ENCODE measurements around the gene CHST6.
"Not testable (repeated sequence)": the region's sequence is repeated elsewhere in the genome, so short reads cannot be mapped to it uniquely, and the experiment has no call there.

CHST6 gene

DNA sequence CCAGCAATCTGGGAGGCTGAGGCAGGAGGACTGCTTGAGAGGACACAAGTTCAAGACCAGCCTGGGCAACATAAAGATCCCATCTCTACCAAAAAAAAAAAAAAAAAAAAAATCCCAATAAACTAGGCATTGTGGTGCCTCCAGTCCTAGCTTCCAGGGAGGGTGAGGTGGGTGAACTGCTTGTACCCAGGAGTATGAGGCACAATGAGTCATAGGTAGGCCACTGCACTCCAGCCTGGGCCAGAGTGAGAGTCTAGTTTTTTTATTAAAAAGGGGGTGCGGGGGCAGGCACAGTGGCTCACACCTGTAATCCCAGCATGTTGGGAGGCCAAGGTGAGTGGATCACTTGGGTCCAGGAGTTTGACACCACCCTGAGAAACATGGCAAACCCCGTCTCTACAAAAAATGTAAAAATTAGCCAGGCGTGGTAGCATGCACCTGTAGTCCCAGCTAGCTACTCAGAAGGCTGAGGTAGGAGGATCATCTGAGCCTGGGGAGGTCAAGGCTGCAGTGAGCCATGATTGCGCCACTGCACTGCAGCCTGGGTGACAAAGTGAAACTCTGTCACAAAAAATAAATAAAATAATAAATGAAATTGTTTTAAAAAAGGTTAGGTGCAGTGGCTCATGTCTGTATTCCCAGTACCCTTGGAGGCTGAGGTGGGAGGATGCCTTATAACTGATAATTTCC, 7.8 kb upstream of the CHST6 start:
- no peak for DNase-seq (ENCODE audit: low read depth)

DNA sequence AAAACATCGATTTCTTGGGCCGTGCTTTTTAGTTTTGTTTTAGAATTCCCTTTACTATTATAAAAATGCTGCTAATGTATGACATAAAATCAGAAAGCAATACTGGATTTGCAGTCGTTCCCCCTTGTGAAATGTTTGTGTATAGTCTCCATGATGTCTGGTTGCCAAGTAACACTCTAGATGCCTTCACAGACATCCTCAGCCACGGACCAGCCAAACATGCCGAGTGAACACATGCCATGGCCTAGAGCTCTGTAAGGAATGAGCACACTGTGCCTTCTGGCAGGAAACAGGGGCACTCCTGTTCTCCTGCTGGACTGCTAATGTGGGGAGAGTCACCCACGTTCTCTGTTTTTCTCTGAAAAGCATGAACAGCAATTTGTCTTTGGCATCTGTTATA, 6.6 kb upstream of the CHST6 start:
- not testable (repeated sequence) for DNase-seq (ENCODE audit: low read depth)

DNA sequence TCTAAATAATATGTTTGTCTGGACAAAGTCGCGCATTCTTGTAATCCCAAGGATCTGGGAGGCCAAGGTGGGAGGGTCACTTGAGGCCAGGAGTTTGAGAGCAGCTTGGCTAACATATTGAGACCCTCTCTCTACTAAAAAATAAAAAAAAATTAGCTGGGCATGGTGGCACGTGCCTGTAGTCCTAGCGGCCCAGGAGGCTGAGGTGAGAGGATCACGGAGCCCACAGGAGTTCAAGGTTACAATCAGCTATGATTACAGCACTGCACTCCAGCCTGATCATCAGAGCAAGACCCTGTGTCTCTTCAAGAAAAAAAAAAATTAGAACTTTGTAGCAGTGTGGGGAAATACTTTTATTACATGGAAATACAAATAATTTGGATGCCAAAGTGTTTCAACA, 6.1 kb upstream of the CHST6 start:
- DNase-seq (ENCODE audit: low read depth) = no peak

DNA sequence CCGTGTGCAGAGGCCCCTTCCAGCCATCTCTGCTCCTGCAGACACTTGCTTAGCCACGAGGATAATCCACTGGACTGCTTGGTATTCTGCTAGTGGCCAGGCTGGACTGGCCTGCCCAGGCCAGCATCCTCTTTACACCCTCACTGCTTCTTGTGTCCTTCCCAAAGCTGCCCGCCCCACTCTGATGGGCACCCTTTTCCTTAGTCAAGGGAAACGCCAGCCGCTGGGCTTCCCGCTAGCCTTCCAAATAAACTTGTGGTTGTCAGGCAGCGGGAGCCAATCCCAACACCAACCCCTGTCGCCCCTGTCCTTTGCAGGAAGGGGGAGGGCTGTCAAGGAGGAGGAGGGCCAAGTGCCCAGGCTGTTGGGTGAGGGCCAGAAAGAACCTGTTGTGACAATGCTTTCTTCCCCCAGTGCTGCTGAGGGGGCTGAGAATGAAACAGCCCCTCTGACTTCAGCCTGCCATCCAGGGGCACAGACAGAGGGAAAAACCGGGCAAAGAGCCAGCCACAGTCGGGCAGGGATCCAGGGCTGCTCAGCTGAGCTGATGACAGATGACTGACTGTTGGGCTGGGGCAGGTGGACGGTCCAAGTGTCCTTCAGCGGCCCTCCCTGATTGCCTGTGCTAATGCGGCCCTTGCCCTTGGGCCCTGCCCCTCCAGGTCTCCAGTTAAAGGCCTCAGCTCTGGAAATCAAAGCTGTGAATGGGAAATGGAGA, 3.5 kb upstream of the CHST6 start:
- not testable (repeated sequence) for DNase-seq (ENCODE audit: low read depth)

- DNase-seq (ENCODE audit: low read depth) = no peak
Measured at GRCh38 chr16:75497558-75497957, 2.3 kb upstream of the CHST6 start.

DNA sequence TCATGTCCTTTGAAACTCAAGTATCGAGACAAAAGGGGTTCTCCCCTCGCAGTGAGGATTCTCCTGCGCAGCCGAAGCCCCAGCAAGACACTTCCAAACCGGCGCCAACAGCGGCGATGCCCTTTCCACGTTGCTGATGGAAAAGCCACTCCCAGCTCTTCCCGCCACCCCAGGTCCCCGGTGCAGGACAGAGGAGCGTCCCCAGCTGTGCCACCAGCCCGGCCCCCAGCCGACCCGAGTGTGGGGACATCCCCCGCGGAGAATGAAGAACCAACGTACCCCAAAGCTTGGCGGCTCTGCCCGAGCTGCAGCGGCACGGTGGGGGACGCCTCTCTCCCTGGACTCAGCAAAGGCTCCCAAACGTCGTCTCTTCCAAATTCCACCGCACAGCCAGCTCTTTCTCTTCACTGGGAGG, 573 bp downstream of the CHST6 start:
- DNase-seq (ENCODE audit: low read depth) = no peak

- no peak for DNase-seq (ENCODE audit: low read depth)
Measured at GRCh38 chr16:75494184-75494583, 1.1 kb downstream of the CHST6 start.

GRCh38 chr16:75491876-75492275, 3.4 kb downstream of the CHST6 start:
- DNase-seq (ENCODE audit: low read depth) = no peak

GRCh38 chr16:75488322-75488721, 6.9 kb downstream of the CHST6 start:
- DNase-seq (ENCODE audit: low read depth) = no peak

DNA sequence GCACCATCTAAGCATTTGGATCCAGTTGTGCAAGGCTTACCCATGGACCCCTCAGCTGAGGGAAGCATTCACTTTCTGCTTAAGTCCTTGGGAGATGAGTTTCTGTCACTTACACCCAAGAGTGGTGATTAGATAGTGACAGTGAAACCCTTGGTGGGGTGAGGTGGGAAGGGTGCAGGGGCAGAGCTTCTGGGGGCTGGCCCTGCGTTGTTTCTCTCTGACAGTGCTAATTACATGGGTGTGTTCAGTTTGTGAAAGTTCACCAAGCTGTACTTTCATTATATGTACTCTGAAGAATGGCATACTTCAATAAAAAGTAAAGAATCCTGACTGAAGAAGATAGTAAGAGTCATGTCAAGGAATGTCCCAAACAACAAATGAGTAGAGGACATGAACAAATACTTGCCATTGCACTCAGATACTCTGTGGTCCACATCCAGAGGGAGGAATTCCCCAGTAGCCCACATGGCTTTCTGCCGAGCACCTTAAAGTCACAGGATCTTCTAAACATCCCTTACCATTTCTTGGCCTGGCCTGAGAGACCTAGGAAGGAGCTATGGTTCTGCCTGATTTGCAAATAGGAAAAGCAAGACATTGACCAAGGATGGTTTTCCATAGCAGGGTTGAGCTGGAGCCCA, 8.4 kb downstream of the CHST6 start:
- DNase-seq (ENCODE audit: low read depth) = no peak

GRCh38 chr16:75486014-75486675, 9.1 kb downstream of the CHST6 start:
- DNase-seq (ENCODE audit: low read depth) = no peak

- no peak for DNase-seq (ENCODE audit: low read depth)
Measured at GRCh38 chr16:75485230-75486013, 9.8 kb downstream of the CHST6 start.

GRCh38 chr16:75483222-75483621, 12.0 kb downstream of the CHST6 start:
- DNase-seq (ENCODE audit: low read depth) = no peak

GRCh38 chr16:75482434-75483205, 12.6 kb downstream of the CHST6 start:
- DNase-seq (ENCODE audit: low read depth) = no peak

- DNase-seq (ENCODE audit: low read depth) = no peak
Measured at GRCh38 chr16:75481475-75481874, 13.8 kb downstream of the CHST6 start.

GRCh38 chr16:75479421-75479990, 15.7 kb downstream of the CHST6 start:
- DNase-seq (ENCODE audit: low read depth) = no peak

GRCh38 chr16:75478480-75479345, 16.5 kb downstream of the CHST6 start:
- DNase-seq (ENCODE audit: low read depth) = no peak

DNA sequence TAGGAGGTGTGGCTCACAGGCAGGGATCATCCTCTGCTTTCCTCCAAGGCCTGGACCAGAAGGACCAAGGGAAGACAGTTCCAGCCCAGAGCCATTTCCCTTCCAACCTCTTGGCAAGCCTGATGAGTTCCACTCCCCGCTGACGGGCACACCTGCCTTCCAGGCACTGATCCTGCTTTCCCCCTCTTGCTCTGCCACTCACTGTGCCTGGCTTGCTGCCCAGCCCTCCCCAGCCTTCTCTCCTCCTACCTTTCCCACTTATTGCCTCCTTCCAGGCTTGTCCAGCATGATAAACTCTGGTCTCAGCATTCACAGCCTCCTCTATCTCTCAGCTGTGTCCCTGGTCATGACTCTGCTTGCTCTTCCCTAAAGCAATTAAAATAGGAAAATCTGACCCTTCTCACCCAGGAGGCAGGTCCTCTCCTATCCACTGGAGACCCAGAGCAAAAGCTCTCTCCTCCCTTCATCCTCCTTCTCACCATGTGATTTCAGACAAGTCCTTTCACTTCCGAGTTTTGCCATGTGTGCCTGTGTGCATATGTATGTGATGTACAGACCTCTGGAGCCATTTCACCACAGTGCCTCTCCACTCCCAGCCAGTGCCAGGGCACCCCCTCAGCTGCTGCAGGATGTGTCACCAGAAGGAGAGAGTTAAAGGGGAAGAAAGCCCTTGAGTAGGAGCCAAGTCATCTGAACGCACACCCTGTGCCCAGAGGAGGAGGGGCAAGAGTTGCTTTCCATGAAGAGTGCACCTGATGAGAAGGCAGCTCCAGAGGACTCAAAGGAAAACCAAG, 17.4 kb downstream of the CHST6 start:
- DNase-seq (ENCODE audit: low read depth) = no peak

- DNase-seq (ENCODE audit: low read depth) = no peak
Measured at GRCh38 chr16:75476817-75477216, 18.4 kb downstream of the CHST6 start.
